Myocyte (in vitro differentiated cells): ENCODE measurements around the gene ZNF74. TPM values are rescaled to one million over a fixed set of nuclear protein-coding genes. Genes with fewer than 3 reads are reported as not detected.

ENCODE experiments used
- DNase-seq: peaks from one replicate; pipeline ENCODE4 v3.0.0-alpha.2; 2012; ENCODE audit warnings: low read depth
- total RNA-seq: library from RNA; depleted of rRNA; stranded (reverse); fragments of >200 nt; gene quantifications from 2 replicates; pipeline ENCODE4 v1.2.3, GENCODE V29; 2014

Gene ZNF74
- total RNA-seq, 1 donor from 2014 or later, result 18.4 TPM

DNA sequence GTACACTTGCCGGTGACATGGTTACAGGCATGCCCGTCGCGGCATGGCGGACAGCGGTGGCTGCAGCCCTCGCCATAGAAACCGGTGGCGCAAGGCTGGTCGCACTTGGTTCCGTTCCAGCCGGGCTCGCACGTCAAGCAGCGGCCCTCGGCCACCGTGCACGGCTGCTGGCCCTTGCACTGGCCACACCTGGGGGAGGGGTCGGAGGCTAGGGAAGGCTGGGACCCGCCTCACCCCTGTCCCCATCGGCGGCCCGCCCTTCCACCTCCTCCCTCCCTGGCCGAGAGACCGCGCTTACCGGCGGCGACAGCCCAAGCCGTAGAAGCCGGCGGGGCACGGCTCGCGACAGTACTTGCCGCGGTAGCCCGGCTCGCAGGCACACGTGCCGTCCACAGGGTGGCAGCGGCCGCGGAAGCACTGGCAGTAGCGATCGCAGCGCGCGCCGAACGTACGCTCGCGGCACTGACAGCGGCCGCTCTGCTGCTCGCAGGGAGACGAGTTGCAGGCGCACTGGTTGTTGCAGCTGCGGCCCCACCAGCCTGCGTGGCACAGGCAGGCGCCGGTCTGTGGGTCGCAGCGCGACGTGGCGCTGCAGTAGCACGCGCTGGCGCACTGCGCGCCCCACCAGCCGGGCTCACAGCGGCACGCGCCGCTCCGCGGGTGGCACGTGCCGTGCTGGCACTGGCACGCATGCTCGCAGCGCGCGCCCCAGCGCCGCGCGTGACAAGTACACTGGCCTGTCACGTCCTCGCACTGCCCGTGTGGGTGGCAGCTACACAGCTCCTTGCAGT is 37.0 kb downstream of the ZNF74 start:
- DNase-seq, result no peak

- DNase-seq, result no peak
Observed at GRCh38 chr22:20431511-20432192, 37.7 kb downstream of the ZNF74 start.

DNA sequence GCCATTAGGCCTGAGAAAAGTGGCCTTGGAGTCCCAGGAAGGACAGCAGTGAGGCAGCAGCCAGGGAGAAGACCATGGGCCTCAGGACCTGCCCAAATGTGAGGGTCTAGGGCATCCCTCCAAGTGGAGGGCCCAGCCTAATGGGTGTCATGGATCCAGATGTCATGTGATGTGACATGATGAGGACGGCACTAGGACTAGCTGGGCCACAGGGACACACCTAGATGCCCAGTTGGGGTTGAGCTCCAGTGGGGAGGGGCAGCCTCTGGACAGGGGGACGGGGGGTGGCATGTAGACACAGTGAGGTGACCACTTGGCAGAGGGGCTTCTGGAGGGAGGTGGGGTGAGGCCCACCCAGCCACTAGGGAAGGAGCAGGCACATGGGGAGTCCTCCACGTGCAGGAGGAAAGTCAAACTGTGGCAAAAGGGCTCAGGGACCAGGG is 38.3 kb downstream of the ZNF74 start:
- no peak for DNase-seq

DNA sequence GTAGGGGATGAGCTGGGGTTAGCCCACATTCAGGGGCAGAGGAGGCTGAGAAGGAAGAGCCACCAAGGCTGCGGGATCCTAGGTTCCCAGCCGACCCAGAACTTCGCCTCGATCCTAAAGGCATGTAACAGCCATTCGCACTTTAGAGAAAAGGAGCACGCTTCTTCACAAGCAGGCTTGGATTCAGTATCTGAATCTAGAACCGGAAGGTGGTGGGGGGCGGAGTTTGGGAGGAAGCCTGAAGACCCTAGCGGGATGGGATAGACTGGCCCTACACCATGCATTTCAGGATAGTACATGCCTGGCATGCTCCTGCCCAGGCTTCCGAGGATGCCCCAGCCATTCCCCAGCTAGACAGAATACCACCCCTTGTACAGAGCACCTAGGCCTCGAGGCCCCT is 39.2 kb downstream of the ZNF74 start:
- no peak for DNase-seq

- DNase-seq, result no peak
Observed at GRCh38 chr22:20433686-20434241, 39.8 kb downstream of the ZNF74 start.

DNA sequence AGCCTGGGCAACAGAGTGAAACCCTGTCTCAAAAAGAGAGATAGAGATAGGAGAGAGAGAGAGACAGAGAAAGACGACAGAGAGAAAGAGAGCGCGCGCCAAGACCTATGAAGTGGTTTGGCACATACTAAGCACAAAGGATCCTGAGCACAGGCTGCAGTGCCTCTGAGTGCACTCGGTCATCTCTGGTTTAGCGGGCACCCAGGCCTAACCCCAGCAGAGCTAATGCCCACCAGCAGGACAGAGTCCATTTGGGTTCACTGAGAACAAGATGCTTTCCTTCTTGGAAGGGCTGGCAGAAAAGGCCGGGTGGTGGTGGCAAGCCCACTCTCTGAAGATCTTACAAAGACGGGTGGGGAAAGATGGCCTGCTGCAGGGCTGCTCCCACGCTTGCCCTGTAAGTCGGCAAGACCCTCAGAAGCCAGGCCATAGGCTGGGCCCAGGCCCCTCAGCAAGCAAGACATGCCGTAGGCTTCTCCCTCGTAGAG is 40.4 kb downstream of the ZNF74 start:
- DNase-seq, result no peak

- DNase-seq, result no peak
Observed at GRCh38 chr22:20434773-20435172, 40.8 kb downstream of the ZNF74 start.

DNA sequence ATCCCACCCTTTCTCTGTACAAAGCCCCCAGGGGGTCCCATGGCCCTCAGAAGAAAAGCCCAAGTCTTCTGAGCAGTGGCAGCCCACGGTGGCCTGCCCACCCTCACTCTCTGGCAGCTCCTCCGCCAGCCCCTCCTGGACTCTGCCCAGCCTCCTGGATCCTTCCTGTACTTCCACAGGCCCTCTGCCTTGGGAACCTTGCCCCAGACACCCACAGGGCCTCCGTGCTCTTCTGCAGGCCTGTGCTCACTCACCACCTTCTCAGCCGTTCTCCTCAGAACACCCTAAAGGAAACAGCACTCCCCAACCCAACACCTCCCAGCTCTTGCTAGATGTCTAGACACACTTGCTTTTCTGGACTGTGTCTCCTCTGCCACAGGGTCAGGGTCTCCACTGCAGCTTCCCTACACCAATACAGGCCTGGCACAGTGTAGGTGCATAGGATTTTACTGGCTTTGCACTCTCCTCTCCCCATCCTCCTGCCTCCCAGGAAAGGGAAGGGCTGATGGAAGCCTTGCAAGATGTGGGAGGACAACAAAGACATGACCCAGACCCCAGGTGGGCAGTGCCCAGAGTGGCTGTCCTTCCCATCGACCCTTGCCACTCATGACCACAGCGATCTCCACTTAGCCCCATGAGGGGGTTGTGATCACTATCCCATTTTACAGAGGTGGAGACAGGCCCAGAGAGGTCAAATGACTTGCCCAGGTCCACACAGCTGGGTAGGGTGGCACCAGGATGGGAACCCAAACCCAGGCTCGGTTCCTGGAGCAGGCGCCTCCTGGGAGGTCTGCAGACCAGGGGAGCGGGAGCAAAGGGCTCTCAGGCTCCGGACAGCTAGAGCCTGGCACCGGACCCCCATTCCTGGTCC is 41.7 kb downstream of the ZNF74 start:
- no peak for DNase-seq

DNA sequence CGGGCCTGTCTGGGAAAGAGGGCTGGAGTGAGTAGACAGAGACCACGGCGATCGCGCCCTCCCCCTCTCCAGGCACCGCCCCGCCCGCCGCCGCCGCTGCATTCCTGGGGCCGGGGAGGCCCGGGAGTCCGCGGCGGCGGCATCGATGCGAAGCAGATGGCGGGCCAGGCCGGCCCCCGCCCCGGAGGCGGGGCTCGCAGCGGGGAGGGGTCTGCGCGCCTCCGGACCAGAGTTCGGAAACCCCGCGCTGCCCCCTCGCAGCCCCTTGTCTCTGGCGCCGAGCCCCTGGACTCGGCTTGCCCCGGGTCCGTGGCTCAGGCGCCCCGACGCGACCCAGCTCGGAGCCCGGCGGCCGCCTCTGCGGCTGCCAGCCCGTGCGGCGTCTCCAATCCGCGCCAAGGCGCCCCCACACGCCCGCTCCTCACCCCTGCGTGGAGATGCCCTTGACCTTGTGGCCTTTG is 42.4 kb downstream of the ZNF74 start:
- peak; percentile 52 for DNase-seq

- peak; percentile 18 for DNase-seq
Observed at GRCh38 chr22:20436768-20437612, 43.0 kb downstream of the ZNF74 start.

DNA sequence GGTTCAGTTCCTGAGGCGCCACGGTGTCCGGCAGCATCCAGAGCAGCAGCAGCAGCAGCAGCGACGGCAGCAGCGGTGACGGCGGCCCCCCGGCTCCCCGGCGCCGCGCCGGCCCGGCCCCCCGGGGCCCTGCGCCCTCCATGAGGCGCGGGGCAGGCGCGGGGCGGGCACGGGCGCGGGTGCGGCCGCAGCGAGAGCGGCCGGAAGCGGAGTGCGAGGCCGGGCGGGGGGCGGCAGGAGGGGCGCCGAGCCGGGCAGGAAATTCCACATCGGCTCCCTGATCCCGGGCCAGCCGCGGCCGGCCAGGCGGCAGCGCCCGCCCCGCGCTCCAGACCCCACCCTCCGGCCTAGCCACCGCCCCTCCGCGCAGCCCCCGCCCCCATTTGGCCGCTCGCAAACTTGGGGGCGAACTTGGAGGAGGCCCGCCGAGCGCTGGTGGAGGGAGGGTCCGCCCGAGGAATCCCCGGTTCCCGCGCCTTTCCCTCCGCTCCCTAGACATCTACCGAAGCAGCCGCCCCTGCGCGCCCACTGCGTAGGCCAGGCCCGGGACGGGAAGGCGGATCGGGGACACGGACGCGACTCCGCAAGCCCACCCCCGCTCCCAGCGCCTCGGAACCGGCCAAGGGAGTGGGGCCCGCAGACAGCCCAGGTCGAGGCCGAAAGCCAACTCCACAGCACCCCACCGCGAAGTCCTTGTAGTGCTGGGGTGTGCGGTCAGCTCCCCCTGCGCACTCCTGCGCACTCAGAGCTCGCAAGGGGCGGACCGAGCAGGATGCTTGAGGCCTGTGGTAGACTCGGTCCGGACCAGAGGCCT is 43.9 kb downstream of the ZNF74 start, which contains the start of gene SCARF2:
SCARF2 (minus strand) TSS at position 213 of the 814 bp plus-strand sequence; CDS start at position 142, 71 bp downstream.
- peak; percentile 25 for DNase-seq

- no peak for DNase-seq
Observed at GRCh38 chr22:20438427-20438677, 44.4 kb downstream of the ZNF74 start.

- no peak for DNase-seq
Observed at GRCh38 chr22:20438678-20439492, 44.9 kb downstream of the ZNF74 start.

GRCh38 chr22:20439556-20439927 is 45.6 kb downstream of the ZNF74 start:
- no peak for DNase-seq

DNA sequence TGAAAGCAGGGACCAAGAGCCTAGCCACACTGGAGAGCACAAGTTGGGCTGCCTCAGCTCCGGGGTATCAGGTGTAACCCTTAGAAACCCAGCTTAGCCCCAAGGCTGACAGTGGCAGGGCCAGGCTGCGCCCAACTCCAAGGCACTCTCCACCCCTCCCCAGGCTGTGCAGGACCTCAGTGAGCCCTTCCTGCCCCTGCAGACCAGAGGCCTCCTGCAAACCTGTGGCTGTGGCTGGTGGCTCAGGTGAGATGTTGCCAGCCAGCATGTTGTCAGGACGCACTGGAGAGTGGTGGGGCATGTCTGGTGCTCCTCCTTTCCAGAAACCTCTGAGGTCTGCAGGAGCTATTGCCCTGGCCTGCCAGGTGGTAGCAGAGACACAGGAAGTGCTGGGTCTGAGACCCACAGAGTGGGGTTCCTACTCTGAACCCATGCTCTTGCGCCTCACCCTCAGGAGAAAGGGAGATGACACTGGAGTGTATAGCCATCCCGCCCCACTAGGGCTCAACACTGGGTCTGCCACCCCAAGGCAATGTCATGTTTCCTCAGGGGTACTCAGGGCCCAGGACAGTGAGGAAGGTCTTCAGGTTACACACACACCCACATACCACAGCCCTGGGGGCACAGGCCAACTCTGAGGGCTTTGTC is 46.1 kb downstream of the ZNF74 start:
- no peak for DNase-seq

DNA sequence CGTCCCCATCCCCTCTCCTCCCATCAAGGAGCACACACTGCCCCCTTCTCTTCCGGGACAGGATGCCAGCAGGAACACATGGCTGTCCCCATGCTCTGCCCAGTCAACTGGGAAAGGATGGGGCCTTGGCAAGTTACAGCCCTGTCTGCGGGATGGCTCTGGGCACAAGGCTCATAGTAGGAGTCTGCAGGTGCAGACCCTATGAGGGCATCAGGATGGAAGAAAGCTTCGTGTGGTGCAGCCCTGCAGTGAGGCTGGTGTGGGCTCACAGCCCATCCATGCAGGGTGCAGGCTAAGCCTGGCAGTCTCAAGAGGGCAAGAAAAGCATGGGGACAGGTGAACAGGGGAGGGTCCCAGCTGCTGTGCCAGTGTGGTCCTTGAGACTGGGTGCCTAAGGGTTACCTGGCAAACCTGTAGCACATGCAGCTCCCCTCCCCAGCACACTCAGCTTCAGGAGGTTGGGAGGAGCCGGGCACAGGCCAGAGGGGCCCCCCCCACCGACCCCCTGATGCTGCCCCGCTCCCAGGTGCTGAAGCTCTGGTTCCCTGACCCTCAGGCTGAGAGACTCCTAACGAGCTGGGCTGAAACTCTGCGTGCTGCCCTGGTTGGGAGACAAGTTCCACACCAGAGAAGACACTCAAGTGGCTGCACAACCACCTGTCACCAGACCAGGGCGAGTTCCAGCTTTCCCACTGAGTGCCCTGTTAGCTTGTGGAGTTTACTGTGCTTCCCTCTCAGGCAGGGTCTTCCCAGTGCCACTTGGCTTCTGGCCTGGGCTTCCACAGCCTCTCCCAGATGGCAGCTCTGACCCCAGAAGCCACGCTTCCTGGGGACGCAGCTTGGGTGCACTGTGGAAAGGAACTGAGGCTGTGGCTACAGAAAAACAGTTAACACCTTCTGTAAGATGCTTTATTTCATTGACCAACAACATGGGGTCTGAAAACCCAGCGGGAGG is 47.0 kb downstream of the ZNF74 start:
- DNase-seq, result peak; percentile 58
